D721Med (cell line): ENCODE measurements around the gene DCT.

Experiments used
- DNase-seq: peaks from one replicate; pipeline ENCODE4 v3.0.0; 2011; ENCODE audit warnings: low spot score; ENCODE audit not compliant: insufficient read length
- FAIRE-seq: peaks from 2 replicates; lab custom pipeline; 2011; peaks lifted over from hg19 to GRCh38; lab: Jason Lieb, UNC
- TF ChIP-seq, protein P1 (sequence below): IDR thresholded peaks from 2 replicates; pipeline ENCODE4 v1.5.1; 2012; ENCODE audit warnings: mild to moderate bottlenecking, control low read depth; ENCODE audit not compliant: insufficient read depth; ENCODE audit errors: missing control alignments

Gene DCT

DNA sequence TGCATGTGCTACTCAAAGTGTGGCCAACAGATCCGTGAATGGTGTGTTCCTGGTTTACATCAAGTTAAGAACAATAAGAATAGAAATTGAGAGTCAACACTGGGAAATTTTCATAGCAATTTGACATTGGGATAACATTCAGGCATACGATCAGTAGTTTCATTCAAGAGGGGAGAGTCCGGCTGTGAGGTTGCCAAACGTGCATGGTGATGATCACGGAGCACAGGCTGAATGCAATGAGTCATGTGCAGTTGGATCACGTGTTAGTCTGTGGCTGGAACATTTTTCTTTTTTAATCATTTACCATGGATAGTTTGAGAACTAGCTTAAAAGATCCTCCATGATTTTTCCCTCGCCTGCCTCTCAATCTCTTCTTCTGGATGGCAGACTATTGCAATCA, 2.5 kb upstream of the DCT start:
- no peak for DNase-seq
- FAIRE-seq, result no peak

DNA sequence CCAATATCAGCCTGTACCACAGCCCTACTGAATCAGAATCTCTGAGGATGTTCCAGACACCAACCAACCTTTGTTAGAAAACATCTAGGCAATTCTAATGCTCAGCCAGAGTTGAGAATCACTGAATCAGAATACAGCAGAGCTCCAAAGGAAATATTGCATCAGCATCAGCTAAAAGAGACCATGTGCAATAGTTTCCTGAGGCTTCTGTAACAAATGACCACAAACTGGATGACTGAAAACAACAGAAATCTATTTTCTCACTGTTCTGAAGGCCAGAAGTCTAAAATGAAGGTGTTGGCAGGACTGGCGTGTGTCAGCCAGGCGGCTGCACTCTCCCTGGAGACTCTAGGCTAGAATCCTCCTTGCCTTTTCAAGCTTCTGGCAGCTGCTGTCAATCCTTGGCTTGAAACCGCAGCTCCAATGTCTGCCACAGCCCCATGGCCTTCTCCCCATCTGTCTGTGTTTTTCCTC, 1.2 kb upstream of the DCT start:
- TF ChIP-seq, protein P1, sequence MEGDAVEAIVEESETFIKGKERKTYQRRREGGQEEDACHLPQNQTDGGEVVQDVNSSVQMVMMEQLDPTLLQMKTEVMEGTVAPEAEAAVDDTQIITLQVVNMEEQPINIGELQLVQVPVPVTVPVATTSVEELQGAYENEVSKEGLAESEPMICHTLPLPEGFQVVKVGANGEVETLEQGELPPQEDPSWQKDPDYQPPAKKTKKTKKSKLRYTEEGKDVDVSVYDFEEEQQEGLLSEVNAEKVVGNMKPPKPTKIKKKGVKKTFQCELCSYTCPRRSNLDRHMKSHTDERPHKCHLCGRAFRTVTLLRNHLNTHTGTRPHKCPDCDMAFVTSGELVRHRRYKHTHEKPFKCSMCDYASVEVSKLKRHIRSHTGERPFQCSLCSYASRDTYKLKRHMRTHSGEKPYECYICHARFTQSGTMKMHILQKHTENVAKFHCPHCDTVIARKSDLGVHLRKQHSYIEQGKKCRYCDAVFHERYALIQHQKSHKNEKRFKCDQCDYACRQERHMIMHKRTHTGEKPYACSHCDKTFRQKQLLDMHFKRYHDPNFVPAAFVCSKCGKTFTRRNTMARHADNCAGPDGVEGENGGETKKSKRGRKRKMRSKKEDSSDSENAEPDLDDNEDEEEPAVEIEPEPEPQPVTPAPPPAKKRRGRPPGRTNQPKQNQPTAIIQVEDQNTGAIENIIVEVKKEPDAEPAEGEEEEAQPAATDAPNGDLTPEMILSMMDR, result no peak
- FAIRE-seq (peak; percentile 98), DNase-seq (no peak)

More for the DNA sequence above, 2.5 kb upstream of the DCT start:
- TF ChIP-seq, protein P1, result no peak

DNA sequence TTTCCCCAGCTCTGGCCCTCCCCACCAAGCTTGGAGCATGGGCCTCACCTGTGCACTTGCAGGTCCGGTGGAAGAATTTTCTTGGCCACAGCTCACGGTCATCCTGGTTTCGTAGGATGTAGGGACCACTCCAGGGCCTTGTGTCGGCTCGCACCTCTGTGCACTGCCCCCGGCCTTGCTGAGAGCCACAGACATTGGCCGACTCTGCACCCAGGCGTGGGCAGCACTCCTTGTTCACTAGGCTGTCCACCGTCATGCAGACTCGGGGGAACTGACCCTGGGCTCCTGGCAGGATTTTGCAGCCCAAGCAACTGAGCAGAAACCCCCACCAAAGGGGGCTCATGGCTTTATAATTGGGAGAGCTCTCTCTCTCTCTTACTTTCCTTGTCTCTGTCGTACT, 569 bp downstream of the DCT start:
- FAIRE-seq, result no peak
- TF ChIP-seq, protein P1, result no peak
- DNase-seq, result no peak

DNA sequence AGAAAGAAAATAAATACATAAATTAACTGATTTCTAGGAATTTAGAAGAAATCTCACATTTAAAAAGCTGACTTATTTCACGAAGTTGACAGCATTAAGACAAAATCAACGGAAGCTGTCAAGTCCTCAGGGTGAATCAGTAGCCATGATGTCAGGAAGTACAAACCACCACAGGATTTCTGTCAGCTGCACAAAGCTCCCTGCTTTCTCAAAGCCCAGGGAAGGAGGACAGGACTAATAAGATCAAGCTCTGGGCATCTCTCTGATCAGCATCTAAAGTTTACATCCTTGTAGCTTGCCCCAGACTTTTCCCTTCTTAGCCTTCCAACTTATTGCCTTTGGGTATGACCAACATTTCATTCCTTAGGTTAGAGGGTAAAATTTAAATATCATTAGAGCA, 9.4 kb downstream of the DCT start:
- TF ChIP-seq, protein P1, result no peak
- FAIRE-seq, result peak; percentile 97
- DNase-seq, result no peak

DNA sequence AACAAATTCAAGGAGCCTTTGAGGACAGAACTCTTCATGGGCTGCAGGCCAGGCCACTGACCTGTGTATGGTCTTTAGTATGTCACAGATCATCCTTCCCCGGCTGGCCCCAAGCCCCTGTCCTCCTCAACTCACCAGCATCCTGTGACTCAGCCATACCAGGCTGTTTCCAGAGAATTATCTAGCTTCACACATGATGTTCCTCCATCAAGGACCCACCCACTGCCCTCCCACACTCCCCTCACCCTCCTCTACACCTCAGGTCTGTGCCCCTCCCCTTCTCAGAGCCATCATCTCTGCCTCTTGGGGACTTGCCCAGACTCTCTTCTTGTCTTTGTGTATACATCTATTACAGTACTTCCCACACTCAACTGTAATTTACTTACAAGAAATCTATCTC, 14.7 kb downstream of the DCT start:
- TF ChIP-seq, protein P1, result no peak
- DNase-seq (no peak), FAIRE-seq (no peak)

DNA sequence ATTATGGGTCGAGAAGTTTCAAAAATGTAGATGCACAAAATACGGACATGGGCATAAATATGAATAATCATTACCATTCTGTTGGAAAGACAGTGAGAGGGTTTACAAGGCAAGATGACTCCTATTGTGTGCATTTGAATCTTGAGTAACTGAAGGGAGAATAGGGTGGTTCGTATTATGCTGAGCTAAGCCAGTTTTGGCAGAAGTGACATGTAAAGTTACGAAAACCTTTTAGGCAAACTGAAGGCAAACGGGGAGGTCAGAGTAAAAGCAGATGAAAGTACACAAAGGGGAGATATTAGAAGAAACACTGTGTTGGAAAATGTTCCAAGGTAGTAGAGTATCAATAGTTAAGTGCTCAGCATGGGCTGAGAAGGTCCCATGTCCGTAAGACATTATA, 16.8 kb downstream of the DCT start:
- TF ChIP-seq, protein P1, result no peak
- DNase-seq (no peak), FAIRE-seq (no peak)

DNA sequence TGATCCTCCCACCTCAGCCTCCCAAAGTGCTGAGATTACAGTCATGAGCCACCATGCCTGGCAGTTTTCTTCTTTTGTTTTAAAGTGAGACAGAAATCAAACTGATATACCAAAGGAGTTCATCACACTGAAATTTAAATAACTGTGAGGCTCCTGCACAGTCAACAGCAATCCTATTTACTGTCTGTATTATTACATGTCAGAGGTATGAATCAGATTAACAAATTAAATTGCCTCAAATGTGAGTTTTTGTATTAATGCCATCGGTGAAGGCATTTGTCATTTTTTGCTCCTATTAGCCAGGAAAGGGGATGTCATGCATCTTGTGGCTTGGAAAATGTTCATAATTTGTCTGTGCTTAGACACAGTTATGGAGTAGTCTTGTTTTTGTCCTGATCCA, 20.4 kb downstream of the DCT start:
- FAIRE-seq (no peak), DNase-seq (no peak)
- TF ChIP-seq, protein P1, result no peak
